Subcutaneous preadipocyte (primary cell): ENCODE results near the gene LY6G5B. TPM values are rescaled to one million over a fixed set of nuclear protein-coding genes. Genes with fewer than 3 reads are reported as not detected.

ENCODE experiments used
- total RNA-seq: library from RNA; depleted of rRNA; stranded (reverse); fragments of >200 nt; gene quantifications from 2 replicates; pipeline ENCODE4 v1.2.3, GENCODE V29; 2012

The LY6G5B gene
- total RNA-seq, result 3.3 and 4.3 TPM in 2 replicates

DNA sequence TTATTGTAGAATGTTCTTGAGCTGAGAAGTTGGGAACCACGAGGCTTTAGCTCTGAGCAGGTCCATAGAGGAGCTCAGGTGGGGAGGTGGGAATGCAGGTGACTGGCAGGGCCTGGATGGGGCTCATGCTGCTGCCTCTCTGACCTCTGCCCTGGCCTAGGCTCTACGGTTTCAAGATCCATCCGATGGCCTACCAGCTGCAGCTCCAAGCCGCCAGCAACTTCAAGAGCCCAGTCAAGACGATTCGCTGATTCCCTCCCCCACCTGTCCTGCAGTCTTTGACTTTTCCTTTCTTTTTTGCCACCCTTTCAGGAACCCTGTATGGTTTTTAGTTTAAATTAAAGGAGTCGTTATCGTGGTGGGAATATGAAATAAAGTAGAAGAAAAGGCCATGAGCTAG is at the start of gene LY6G5B:
Gene LY6G5B, plus strand, starts transcription at position 301 of the 400 bp plus-strand sequence. CDS start 975 bp downstream, outside the sequence.

GRCh38 chr6:31620586-31621319 is 49.0 kb upstream of the LY6G5B start, which contains the start of gene PRRC2A:
TSS of gene PRRC2A (plus strand) at chr6:31620715. CDS start at chr6:31622790, 2,075 bp downstream.

GRCh38 chr6:31655349-31656237 is 14.2 kb upstream of the LY6G5B start, which contains the start of gene APOM:
TSS of gene APOM (plus strand) at chr6:31655894. CDS start at chr6:31655967, 73 bp downstream.

GRCh38 chr6:31660381-31661261 is 9.2 kb upstream of the LY6G5B start, which contains the start of gene C6orf47:
TSS of gene C6orf47 (minus strand) at chr6:31660778. CDS start at chr6:31659947, 831 bp downstream.

GRCh38 chr6:31664790-31665500 is 4.8 kb upstream of the LY6G5B start, which contains the start of gene GPANK1:
TSS of gene GPANK1 (minus strand) at chr6:31664997. CDS start at chr6:31664478, 519 bp downstream.

DNA sequence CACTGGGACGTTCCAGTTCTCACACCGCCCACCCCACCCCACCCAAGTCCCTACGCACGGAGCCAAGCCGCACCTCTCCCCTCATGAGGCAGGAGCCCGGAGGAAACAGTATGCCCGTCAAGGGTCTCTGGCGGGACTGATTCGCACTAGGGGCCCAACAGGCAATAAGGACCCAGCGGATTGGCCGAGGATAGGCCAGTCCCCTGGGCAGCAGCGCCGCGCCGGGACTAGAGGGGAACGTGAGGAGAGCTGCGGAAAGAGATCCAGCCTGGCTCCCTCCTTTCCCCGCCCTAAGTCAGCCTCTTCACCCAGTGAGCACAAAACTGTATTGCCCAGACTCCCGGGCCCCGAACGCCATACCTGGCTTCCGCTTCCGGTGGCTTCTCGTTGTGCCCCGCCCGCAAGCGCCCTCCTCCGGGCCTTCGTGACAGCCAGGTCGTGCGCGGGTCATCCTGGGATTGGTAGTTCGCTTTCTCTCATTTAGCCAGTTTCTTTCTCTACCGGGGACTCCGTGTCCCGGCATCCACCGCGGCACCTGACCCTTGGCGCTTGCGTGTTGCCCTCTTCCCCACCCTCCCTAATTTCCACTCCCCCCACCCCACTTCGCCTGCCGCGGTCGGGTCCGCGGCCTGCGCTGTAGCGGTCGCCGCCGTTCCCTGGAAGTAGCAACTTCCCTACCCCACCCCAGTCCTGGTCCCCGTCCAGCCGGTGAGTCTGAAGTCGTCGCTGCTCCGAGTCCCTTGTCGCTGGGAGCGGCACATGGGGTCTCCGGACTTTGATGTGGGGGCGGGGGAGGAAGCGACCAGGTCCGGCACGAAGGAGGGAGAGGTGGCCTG is 4.1 kb upstream of the LY6G5B start, which contains the start of gene CSNK2B:
Gene CSNK2B, plus strand, starts transcription at position 580 of the 836 bp plus-strand sequence. CDS start 752 bp downstream, outside the sequence.

GRCh38 chr6:31680226-31681134 is 10.7 kb downstream of the LY6G5B start, which contains the start of gene LY6G5C:
TSS of gene LY6G5C (minus strand) at chr6:31681067. CDS start at chr6:31680373, 694 bp downstream.

GRCh38 chr6:31702819-31703716 is 33.3 kb downstream of the LY6G5B start, which contains the start of gene ABHD16A:
TSS of gene ABHD16A (minus strand) at chr6:31703324. CDS start at chr6:31703281, 43 bp downstream.

DNA sequence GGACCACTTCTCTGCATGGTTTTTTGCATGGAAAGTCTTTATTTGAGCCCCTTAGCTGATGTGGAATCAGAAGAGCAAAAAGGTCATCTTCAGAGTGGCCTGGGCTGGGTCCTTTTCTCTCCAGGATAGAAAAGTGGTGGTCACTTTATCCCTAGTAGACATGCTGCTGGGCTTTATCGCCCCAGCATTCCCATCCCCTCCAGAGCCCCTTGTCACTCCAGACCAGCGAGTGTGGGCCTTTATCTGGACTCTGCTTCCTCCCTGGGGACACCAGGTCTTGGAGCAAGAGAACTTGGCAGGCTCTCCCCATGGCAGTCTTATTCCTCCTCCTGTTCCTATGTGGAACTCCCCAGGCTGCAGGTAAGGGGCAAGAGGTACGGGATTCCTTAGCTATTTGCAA is 36.8 kb downstream of the LY6G5B start, which contains the start of gene LY6G6F:
Gene LY6G6F, plus strand, starts transcription at position 268 of the 400 bp plus-strand sequence. Its CDS starts 41 bp downstream, at position 309.

GRCh38 chr6:31715022-31715958 is 45.5 kb downstream of the LY6G5B start, which contains the start of gene LY6G6D:
TSS of gene LY6G6D (plus strand) at chr6:31715348. CDS start at chr6:31715356, 8 bp downstream.

DNA sequence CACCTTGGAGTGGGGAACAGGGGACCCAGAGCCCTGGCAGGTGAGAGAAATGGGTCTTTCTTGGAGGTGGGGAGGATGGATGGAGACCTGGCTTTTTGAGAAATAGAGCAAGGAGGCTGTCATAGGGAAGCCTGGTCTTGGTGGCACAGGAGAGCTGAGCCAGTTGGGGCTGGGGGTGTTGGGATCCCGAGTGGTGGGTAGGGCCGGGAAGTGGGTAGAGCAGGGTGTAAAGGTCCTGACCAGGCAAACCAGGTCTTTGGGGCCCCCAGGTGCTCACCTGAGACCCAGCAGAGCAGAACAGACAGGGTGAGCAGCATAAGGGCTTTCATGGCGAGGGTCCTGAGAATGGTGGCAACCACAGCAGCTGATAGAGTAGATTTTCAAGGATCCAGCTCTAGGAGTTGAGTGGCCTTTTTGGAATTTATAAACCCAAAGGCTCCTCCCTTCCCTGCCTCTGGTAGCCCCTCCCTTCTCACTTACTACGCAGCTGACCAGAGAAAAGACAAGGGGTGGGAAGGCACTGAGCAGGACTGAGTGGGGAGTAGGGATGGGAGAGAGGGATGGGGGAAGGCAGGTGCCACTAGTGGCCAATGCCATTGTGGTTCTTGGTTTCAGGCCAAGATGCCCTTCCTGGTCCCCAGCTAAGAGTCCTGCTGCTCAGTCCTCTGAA is 51.7 kb downstream of the LY6G5B start, which contains the start of gene LY6G6C:
Gene LY6G6C, minus strand, starts transcription at position 396 of the 670 bp plus-strand sequence. Its CDS starts 67 bp downstream, at position 329.

